Activated CD4-positive, alpha-beta T cell treated with anti-CD3 and anti-CD28 coated beads for 48 hours (primary cell): ENCODE measurements around the gene DHRS2.
"Not testable (repeated sequence)": the region's sequence is repeated elsewhere in the genome, so short reads cannot be mapped to it uniquely, and the experiment has no call there.

ENCODE experiments used
- DNase-seq: peaks from one replicate; pipeline ENCODE4 v3.0.0-alpha.2; 2020

Gene DHRS2

GRCh38 chr14:23634698-23635412 lies 1.3 kb upstream of the DHRS2 start:
- DNase-seq, result not testable (repeated sequence)

GRCh38 chr14:23637312-23637654 lies 1.1 kb downstream of the DHRS2 start:
- DNase-seq, result not testable (repeated sequence)

GRCh38 chr14:23637655-23638413 lies 1.7 kb downstream of the DHRS2 start:
- not testable (repeated sequence) for DNase-seq

- DNase-seq, result no peak
These were observed 2.4 kb downstream of the DHRS2 start for GRCh38 chr14:23638414-23639047.

- no peak for DNase-seq
These were observed 3.1 kb downstream of the DHRS2 start for GRCh38 chr14:23639048-23639890.

- no peak for DNase-seq
These were observed 3.8 kb downstream of the DHRS2 start for GRCh38 chr14:23639891-23640523.

GRCh38 chr14:23640524-23641141 lies 4.5 kb downstream of the DHRS2 start:
- DNase-seq, result no peak

GRCh38 chr14:23641180-23641914 lies 5.2 kb downstream of the DHRS2 start:
- DNase-seq, result no peak

- no peak for DNase-seq
These were observed 5.9 kb downstream of the DHRS2 start for GRCh38 chr14:23641915-23642588.

- DNase-seq, result no peak
These were observed 7.5 kb downstream of the DHRS2 start for GRCh38 chr14:23643533-23644194.

GRCh38 chr14:23644195-23644918 lies 8.2 kb downstream of the DHRS2 start:
- DNase-seq, result no peak

- DNase-seq, result no peak
These were observed 8.8 kb downstream of the DHRS2 start for GRCh38 chr14:23644919-23645336.

GRCh38 chr14:23645504-23645811 lies 9.3 kb downstream of the DHRS2 start:
- no peak for DNase-seq

GRCh38 chr14:23645812-23646647 lies 9.9 kb downstream of the DHRS2 start:
- DNase-seq, result no peak

GRCh38 chr14:23646648-23647549 lies 10.7 kb downstream of the DHRS2 start:
- DNase-seq, result no peak

- no peak for DNase-seq
These were observed 11.5 kb downstream of the DHRS2 start for GRCh38 chr14:23647619-23648018.

GRCh38 chr14:23648764-23649460 lies 12.7 kb downstream of the DHRS2 start:
- no peak for DNase-seq
